D721Med (cell line): ENCODE results near the gene DKKL1.

ENCODE experiments used
- DNase-seq: peaks from one replicate; pipeline ENCODE4 v3.0.0; 2011; ENCODE audit warnings: low spot score; ENCODE audit not compliant: insufficient read length
- FAIRE-seq: peaks from 2 replicates; lab custom pipeline; 2011; peaks lifted over from hg19 to GRCh38; lab: Jason Lieb, UNC
- TF ChIP-seq, protein P1 (sequence below): IDR thresholded peaks from 2 replicates; pipeline ENCODE4 v1.5.1; 2012; ENCODE audit warnings: mild to moderate bottlenecking, control low read depth; ENCODE audit not compliant: insufficient read depth; ENCODE audit errors: missing control alignments

Gene DKKL1

DNA sequence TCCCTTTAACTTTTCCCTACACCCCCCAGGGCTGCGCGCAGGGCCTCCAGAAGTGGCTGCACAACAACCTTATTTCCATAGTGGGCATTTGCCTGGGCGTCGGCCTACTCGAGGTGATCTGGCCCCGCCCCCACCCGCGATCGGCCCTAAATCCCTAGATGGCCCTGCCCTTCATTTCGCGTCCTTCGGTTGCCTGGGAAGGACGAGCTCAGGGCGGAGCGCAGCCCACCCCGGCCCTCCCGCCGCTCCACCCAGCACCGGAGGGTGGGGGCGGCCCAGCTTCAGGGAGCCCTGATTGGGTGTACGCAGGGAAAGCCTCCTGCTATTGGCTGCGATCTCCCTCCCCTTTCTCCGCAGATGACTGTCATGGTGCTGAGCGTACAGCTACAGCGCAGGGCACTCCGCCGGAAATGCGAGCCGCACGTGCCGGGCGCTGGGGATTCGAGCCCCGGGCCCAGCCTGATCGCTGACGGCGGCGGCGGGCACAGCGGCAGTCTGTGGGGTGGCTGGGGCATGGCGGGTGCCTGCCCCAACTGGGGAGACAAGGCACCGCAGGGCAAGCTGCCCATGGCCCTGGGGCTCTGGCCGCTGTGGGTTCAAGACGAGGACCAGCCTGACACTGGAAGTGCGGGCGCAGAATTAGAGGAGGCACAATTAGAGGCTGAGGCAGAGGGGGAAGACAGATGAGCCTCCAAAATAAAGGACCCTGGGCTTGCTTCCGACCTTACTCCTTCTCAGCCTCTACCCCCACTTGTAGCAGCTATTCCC, 24.2 kb upstream of the DKKL1 start:
- DNase-seq (peak; percentile 83), FAIRE-seq (no peak)
- TF ChIP-seq, protein P1, sequence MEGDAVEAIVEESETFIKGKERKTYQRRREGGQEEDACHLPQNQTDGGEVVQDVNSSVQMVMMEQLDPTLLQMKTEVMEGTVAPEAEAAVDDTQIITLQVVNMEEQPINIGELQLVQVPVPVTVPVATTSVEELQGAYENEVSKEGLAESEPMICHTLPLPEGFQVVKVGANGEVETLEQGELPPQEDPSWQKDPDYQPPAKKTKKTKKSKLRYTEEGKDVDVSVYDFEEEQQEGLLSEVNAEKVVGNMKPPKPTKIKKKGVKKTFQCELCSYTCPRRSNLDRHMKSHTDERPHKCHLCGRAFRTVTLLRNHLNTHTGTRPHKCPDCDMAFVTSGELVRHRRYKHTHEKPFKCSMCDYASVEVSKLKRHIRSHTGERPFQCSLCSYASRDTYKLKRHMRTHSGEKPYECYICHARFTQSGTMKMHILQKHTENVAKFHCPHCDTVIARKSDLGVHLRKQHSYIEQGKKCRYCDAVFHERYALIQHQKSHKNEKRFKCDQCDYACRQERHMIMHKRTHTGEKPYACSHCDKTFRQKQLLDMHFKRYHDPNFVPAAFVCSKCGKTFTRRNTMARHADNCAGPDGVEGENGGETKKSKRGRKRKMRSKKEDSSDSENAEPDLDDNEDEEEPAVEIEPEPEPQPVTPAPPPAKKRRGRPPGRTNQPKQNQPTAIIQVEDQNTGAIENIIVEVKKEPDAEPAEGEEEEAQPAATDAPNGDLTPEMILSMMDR, result no peak

DNA sequence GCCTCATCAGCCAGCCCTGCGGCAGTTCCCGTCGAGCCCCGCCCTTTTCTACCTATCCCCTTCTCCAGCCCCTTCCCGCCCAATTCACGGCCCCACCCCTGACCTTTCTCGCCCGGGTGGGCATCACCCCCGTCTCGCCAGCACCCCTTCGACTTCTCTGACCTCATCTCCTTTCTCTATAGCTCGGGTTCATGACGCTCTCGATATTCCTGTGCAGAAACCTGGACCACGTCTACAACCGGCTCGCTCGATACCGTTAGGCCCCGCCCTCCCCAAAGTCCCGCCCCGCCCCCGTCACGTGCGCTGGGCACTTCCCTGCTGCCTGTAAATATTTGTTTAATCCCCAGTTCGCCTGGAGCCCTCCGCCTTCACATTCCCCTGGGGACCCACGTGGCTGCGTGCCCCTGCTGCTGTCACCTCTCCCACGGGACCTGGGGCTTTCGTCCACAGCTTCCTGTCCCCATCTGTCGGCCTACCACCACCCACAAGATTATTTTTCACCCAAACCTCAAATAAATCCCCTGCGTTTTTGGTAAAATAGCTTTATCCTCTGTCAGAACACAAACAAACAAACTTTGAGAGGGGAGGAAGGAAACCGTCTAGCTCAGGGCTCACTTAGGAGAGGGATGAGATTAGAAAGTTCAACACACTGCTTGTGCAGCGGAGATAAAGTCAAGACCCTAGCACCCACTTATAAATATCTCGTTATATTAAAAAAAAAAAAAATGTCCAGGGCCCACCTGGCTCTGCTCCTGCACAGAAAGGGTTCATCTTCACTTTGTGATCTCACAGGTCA, 23.4 kb upstream of the DKKL1 start:
- FAIRE-seq (no peak), DNase-seq (peak; percentile 99)
- TF ChIP-seq, protein P1, result no peak

DNA sequence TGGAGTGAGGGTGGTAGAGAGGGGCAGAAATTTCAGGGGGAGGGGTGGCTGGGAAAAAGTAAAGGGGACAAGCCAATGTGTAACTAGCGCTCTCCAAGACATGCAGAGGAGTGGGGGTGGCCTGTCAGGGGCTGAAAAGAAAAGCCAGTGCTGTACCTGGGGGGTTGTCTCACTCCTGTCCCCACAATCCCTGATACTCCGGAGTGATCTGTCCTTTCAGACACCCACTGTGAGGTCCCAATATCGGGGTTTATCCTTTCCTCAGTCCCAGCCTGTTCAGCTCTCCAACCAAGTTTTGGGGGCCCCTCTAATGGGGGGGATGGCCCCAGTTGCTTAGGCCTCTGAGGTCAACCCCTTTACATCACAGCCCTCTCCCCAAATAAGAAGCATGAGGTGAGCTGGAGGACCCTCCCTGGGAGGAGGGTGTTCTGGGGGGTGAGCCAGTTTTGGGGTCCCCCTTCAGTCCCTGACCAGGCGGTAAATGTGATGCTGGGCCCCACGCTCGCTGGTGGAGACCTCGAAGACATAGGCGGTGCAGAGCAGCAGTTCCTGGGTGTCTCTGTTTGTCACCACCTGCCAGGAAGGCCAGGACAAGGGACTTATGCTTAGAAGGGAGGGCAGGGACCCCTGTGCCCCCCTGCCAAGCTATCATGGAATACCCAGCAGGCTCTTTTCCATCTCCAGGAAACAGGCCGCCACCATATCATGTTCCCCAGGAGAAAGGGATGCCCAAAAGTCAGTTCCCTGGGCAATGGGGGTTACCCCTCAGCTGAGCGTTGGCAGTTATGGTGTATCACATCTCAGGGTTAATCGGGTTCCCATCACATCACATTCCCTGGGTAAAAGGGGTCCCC, 22.6 kb upstream of the DKKL1 start:
- TF ChIP-seq, protein P1, result no peak
- FAIRE-seq (no peak), DNase-seq (no peak)

DNA sequence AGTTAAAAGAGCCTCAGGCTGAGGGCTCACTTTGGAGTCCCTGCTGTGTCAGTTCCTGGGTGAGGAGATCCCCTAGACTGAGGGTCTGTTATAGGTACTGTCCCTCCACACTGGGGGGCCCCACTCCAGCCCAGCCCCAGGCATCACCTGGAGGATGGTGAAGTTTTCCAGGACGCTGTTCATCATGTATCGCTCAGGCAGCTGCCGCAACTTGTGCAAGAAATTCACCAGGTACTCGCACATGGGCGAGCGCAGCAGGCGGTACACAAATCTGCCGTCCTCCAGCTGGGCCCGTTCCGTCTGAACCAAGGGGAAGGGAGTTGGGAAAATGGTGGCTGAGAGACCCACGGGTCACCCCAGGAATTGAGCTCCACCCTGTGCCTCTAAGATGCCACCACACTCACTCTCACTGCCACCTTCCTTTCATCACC, 21.4 kb upstream of the DKKL1 start:
- TF ChIP-seq, protein P1, result no peak
- FAIRE-seq (no peak), DNase-seq (no peak)

DNA sequence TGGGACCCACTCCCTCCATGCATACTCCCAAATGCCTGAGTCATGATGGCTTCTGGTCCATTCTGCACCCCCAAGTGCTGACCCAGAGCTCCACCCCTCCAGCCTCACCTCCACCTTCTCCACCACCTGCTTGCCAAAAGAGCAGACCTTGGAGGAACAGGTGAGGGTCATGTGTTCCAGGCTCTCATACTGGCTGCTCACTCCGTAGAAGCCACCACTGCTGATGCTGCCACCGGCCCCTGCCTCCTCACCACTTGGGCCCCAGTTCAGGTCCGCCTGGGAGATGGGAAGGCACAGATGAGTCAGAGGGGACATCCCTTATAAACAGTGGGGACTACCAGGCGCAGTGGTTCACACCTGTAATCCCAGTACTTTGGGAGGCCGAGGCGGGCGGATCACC, 20.6 kb upstream of the DKKL1 start:
- DNase-seq (no peak), FAIRE-seq (no peak)
- TF ChIP-seq, protein P1, result no peak

DNA sequence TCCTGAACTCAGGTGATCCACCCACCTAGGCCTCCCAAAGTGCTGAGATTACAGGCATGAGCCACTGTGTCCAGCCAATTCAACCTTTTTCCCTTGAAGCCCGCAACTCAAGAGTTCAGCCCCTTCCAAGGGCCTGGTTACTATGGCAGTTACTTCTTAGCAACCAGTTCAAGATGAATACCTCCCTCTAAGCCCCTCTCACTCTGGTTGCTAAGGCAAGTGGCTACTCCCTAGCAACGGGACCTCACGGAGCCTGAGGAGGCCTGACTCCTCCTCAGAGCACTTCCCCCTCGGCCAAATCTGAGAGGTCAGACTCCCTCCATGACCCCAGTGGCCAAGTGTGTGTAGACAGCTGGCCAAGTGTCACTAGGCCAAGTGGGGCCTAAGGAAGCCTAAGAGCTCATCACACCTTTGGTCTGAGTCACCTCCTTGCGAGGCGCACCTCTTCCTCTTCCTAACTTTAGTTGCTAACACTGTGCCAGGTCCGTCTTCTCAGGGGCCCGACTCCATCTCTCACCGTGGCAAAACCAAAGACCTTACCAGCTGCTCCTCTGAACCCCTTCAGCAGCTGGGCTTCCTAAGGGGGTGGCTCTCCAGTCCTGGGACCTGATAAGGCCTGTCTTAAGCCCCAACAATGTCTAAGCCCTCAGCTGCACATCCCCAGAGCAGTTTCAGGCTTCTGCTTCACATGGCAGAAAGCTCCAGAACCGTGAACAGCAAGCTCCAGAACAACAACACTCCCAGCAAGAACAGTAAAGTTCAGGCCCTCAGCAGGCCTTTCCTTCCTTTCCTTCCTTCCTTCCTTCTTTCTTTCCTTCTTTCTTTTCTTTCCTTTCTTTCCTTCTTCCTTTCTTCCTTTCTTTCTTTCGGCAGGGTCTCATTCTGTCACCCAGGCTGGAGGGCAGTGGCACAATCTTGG, 18.9 kb upstream of the DKKL1 start:
- no peak for DNase-seq
- TF ChIP-seq, protein P1, result no peak
- no peak for FAIRE-seq
